A549 treated with Hydrocortisone at 1 μM for 4 hours (cell line): ENCODE results near the gene YIPF5. TPM values are rescaled to one million over a fixed set of nuclear protein-coding genes. Genes with fewer than 3 reads are reported as not detected.

Experiments used
- total RNA-seq: library from RNA; stranded (reverse); fragments of 200-300 nt; extraction: Qiagen RNA extraction; gene quantifications from 5 replicates; pipeline ENCODE4 v1.2.3, GENCODE V29; 2022

YIPF5 gene
- 66.4 to 87.0 TPM (median 73.4 TPM) in 5 replicates for total RNA-seq

DNA sequence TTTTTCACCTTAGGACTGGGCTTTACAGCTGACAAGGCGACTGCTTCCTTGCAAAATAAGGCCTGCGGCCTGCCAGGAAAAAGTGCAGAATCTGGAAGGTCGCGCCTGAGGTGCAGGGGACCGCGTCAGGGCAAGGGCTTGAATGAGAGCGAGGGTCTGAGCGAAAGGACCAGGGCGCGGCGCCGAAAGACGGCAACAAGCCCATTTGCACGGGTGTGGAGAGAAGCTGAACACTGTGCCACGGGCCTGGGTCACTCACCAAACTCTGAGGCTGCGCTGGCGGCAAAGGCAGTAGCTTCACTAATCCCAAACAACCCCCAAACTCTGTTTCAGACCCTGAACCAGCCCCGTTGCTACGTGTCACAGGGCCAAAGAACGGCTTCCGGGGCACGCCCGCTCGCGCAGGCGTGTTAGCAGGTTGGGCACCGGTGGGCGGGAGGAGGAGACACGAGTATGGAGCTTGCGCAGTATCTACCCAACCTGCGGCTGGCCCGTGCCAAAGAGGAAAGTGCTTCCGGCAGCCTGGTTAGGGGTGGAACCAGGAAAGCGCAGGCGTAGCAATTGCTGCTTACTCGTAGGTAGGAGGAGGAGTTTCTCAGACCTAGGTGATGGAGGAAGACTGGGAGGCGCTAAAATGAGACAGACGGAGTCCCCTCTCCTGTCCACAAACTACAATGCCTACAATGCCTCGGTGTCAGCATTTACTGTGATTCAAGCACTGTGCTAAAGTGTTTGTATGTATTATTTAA is at the start of gene YIPF5, which contains the start of gene KCTD16:
TSS of gene YIPF5 (minus strand) at position 384 of the 749 bp plus-strand sequence. CDS start 704 bp downstream, outside the sequence.
TSS of gene KCTD16 (plus strand) at position 598 of the 749 bp plus-strand sequence.

Other genes with a start within 250 kb of the YIPF5 start
- gene KCTD16, start 214 bp upstream of the YIPF5 start, total RNA-seq, result 0.01 to 0.03 TPM (median 0.02 TPM) in 3 of 5 replicates, not detected in the others